Stimulated activated CD8-positive, alpha-beta memory T cell treated with anti-CD3 and anti-CD28 coated beads, Interleukin-7, amount 100 ng/mL, for 4 hours (primary cell): ENCODE results near the gene KRT40.

Source experiments
- DNase-seq, 2 donors: peaks; one replicate each; pipeline ENCODE4 v3.0.0-alpha.2; 2020; ENCODE audit warnings: low read depth in 2 of 2

The KRT40 gene

GRCh38 chr17:40952154-40952553 is 32.0 kb downstream of the KRT40 start:
- DNase-seq = no peak

GRCh38 chr17:40951011-40951622 is 33.0 kb downstream of the KRT40 start:
- DNase-seq = no peak

- no peak for DNase-seq
Observed at GRCh38 chr17:40950176-40950575, 34.0 kb downstream of the KRT40 start.

GRCh38 chr17:40949418-40949817 is 34.7 kb downstream of the KRT40 start:
- no peak for DNase-seq

GRCh38 chr17:40947929-40948328 is 36.2 kb downstream of the KRT40 start:
- DNase-seq = no peak

- no peak for DNase-seq
Observed at GRCh38 chr17:40945414-40945813, 38.7 kb downstream of the KRT40 start.

GRCh38 chr17:40944531-40944930 is 39.6 kb downstream of the KRT40 start:
- DNase-seq = no peak

GRCh38 chr17:40942553-40942952 is 41.6 kb downstream of the KRT40 start:
- DNase-seq = no peak

GRCh38 chr17:40940266-40940665 is 43.9 kb downstream of the KRT40 start:
- no peak for DNase-seq

GRCh38 chr17:40938981-40939380 is 45.1 kb downstream of the KRT40 start:
- no peak for DNase-seq

GRCh38 chr17:40937384-40937819 is 46.7 kb downstream of the KRT40 start, which contains the start of gene KRT23:
KRT23 (minus strand) TSS chr17:40937646; CDS start chr17:40936603, 1,043 bp downstream.
- DNase-seq = no peak

GRCh38 chr17:40936976-40937375 is 47.1 kb downstream of the KRT40 start:
- DNase-seq = no peak

GRCh38 chr17:40936437-40936971 is 47.6 kb downstream of the KRT40 start:
- DNase-seq = no peak

- DNase-seq = no peak
Observed at GRCh38 chr17:40935624-40936023, 48.5 kb downstream of the KRT40 start.

- DNase-seq = no peak
Observed at GRCh38 chr17:40932608-40933007, 51.5 kb downstream of the KRT40 start.

- no peak for DNase-seq
Observed at GRCh38 chr17:40931311-40931710, 52.8 kb downstream of the KRT40 start.
